Stimulated activated naive B cell treated with anti-CD40 and anti-IgM and Interleukin-4, amounts not matched to agents 10 μg/mL and 1 μg/mL and 100 μg/mL, for 72 hours (primary cell): ENCODE measurements around the gene FRMPD1.

Source experiments
- ATAC-seq, 2 donors: fragments of 150-1000 bp; cut with Tn5 transposase; replicated peaks; 2 replicates each; pipeline ENCODE4 v1.10.0; 2021; ENCODE audit warnings: moderate library complexity in 1 of 2
- DNase-seq: peaks from one replicate; pipeline ENCODE4 v3.0.0; 2021
- H3K27ac Mint-ChIP-seq: one replicate; pipeline ENCODE4 v1.8.0; 2022; ENCODE audit warnings: mild to moderate bottlenecking, mixed read lengths
- H3K27me3 Mint-ChIP-seq, 2 donors: one replicate each; pipeline ENCODE4 v1.8.0; 2022; ENCODE audit warnings: mixed read lengths in 2 of 2
- H3K36me3 Mint-ChIP-seq, 2 donors: one replicate each; pipeline ENCODE4 v1.8.0; 2022; ENCODE audit warnings: mixed read lengths in 2 of 2, mild to moderate bottlenecking in 1 of 2
- H3K4me1 Mint-ChIP-seq, 2 donors: one replicate each; pipeline ENCODE4 v1.8.0; 2022; ENCODE audit warnings: mixed read lengths in 2 of 2, mild to moderate bottlenecking in 1 of 2
- H3K4me3 Mint-ChIP-seq, 2 donors: one replicate each; pipeline ENCODE4 v1.8.0; 2022; ENCODE audit warnings: mild to moderate bottlenecking in 2 of 2, mixed read lengths in 2 of 2, moderate library complexity in 1 of 2
- H3K9me3 Mint-ChIP-seq, 2 donors: one replicate each; pipeline ENCODE4 v1.8.0; 2022; ENCODE audit warnings: mixed read lengths in 2 of 2, mild to moderate bottlenecking in 1 of 2

Gene FRMPD1

GRCh38 chr9:37679649-37680402 lies 29.1 kb downstream of the FRMPD1 start:
- no peak for ATAC-seq
- DNase-seq = no peak
- no peaks in the 10 kb centered on the region for H3K4me1 Mint-ChIP-seq
- H3K9me3 Mint-ChIP-seq = no peaks in the 10 kb centered on the region
- no peaks in the 10 kb centered on the region for H3K36me3 Mint-ChIP-seq
- H3K27me3 Mint-ChIP-seq = peaks cover 34 to 38% of the 10 kb centered on the region in 2 donors
- no peak overlapping the region for H3K4me3 Mint-ChIP-seq
- no peak overlapping the region for H3K27ac Mint-ChIP-seq

GRCh38 chr9:37682951-37683350 lies 32.2 kb downstream of the FRMPD1 start:
- no peak overlapping the region for H3K27ac Mint-ChIP-seq
- no peaks in the 10 kb centered on the region for H3K4me1 Mint-ChIP-seq
- no peaks in the 10 kb centered on the region for H3K9me3 Mint-ChIP-seq
- no peaks in the 10 kb centered on the region for H3K36me3 Mint-ChIP-seq
- DNase-seq (no peak), ATAC-seq (no peak)
- H3K4me3 Mint-ChIP-seq = no peak overlapping the region
- H3K27me3 Mint-ChIP-seq = peaks cover 30 to 40% of the 10 kb centered on the region in 2 donors

DNA sequence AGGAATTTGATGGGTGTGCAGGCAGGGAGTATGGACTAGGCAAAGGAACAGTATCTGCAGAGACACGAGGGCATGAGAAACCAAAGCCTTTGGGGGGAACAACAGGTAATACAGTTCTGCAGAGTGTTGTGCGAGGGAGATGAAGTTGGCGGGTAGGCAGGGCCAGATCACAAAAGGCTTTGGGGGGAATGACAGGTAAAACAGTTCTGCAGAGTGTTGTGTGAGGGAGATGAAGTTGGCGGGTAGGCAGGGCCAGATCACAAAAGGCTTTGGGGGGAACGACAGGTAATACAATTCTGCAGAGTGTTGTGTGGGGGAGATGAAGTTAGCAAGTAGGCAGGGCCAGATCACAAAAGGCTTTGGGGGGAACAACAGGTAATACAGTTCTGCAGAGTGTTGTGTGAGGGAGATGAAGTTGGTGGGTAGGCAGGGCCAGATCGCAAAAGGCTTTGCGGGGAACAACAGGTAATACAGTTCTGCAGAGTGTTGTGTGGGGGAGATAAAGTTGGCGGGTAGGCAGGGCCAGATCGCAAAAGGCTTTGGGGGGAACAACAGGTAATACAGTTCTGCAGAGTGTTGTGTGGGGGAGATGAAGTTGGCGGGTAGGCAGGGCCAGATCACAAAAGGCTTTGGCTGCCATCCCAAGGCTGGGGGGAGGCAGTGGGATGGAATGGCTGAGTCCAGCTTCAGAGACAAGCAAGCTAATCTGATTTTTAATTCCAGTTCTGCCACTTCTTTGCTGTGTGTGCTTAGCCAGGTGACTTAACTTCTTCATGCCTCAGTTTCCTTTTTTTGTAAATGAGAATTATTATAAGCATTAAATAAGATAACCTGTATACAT lies 33.0 kb downstream of the FRMPD1 start:
- Mint-ChIP-seq H3K4me3 (no peak overlapping the region), H3K27ac (no peak overlapping the region), H3K4me1 (no peaks in the 10 kb centered on the region), H3K27me3 (peaks cover 30 to 40% of the 10 kb centered on the region in 2 donors), H3K36me3 (no peaks in the 10 kb centered on the region), H3K9me3 (no peaks in the 10 kb centered on the region)
- DNase-seq (no peak), ATAC-seq (no peak)

DNA sequence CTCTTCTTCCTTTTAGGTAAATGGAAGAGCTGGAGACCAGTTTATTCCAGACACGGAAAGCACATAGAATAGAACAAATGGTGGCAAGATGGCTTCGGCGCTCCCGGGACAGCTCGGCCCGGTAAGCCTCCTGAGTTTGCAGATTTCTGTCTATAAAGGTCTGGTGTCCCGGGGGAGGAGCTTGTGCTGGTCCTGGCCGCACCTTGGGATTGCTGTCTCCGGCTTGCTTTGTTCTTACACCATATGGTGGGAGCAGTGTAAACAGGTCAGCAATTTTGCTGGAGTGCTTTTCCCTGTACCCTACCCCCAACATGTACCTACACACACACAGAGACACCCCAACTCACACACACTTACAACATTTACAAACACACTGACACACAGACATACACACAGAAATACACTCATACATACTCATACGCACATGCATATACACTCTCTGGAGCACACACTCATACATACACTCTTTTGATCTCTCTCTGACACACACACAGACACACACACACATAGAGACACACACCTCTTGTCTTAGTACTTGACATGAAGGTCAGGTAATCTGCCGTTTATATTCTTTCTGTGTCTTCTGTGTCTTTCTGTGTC lies 42.0 kb downstream of the FRMPD1 start:
- peaks cover 1 to 3% of the 10 kb centered on the region in 2 donors for H3K36me3 Mint-ChIP-seq
- ATAC-seq (no peak), DNase-seq (no peak)
- peaks cover 0 to 3% of the 10 kb centered on the region in 2 donors for H3K9me3 Mint-ChIP-seq
- peaks cover 11 to 19% of the 10 kb centered on the region in 2 donors for H3K4me1 Mint-ChIP-seq
- H3K4me3 Mint-ChIP-seq = no peak overlapping the region
- no peak overlapping the region for H3K27ac Mint-ChIP-seq
- H3K27me3 Mint-ChIP-seq = peaks cover 6 to 12% of the 10 kb centered on the region in 2 donors

DNA sequence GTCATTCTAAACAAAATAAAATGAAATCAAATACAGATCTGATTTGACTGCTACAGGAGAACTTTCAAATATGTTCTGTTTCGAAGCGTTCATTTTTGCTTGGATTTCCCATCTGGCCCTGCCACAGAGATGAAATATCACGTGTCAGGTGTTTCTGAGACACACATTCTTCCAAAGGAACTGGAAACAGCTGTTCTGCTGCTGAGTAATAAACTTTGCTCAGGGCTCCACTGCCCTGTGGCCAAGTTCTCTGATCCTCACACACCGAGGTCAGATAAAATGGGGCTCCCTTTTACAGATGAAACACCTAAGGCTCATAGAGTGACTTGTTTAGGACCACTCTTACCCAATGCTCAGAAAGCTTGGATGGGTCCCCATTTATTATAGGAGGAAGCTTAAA lies 42.5 kb downstream of the FRMPD1 start:
- DNase-seq (no peak), ATAC-seq (no peak)
- Mint-ChIP-seq H3K4me1 (peaks cover 11 to 19% of the 10 kb centered on the region in 2 donors), H3K27ac (no peak overlapping the region), H3K27me3 (peaks cover 6 to 12% of the 10 kb centered on the region in 2 donors), H3K36me3 (peaks cover 1 to 3% of the 10 kb centered on the region in 2 donors), H3K9me3 (peaks cover 0 to 3% of the 10 kb centered on the region in 2 donors), H3K4me3 (no peak overlapping the region)

- Mint-ChIP-seq H3K4me3 (no peak overlapping the region), H3K27ac (no peak overlapping the region), H3K27me3 (peaks cover 6 to 9% of the 10 kb centered on the region in 2 donors), H3K9me3 (peaks cover 0 to 3% of the 10 kb centered on the region in 2 donors), H3K4me1 (peaks cover 11 to 19% of the 10 kb centered on the region in 2 donors), H3K36me3 (peaks cover 1 to 3% of the 10 kb centered on the region in 2 donors)
- DNase-seq (no peak), ATAC-seq (peak; percentile 46 to 57)
Measured at GRCh38 chr9:37694355-37694754, 43.6 kb downstream of the FRMPD1 start.

DNA sequence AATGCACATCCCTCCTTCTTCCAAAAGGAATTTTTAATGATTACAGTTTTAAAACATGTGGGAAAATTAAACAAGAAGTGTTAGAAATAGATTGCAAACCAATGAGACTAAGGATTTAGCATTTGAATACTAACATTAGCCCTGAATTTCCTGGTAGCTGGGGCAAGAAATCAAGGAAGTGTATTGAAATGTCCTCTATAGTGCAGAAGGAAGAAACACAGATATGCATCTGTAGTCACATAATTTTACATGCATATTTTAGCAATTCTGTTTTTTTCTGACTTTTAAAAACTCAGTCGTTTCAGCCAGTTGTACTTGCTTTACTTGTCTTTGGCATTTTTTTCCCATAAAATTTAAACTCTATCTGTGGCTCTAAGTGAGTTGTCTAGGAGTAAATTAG lies 45.8 kb downstream of the FRMPD1 start:
- Mint-ChIP-seq H3K27me3 (peaks cover 6 to 7% of the 10 kb centered on the region in 2 donors), H3K4me3 (no peak overlapping the region), H3K36me3 (peaks cover 1 to 3% of the 10 kb centered on the region in 2 donors), H3K27ac (no peak overlapping the region), H3K4me1 (peaks cover 11 to 19% of the 10 kb centered on the region in 2 donors), H3K9me3 (peaks cover 0 to 3% of the 10 kb centered on the region in 2 donors)
- ATAC-seq (no peak), DNase-seq (no peak)

DNA sequence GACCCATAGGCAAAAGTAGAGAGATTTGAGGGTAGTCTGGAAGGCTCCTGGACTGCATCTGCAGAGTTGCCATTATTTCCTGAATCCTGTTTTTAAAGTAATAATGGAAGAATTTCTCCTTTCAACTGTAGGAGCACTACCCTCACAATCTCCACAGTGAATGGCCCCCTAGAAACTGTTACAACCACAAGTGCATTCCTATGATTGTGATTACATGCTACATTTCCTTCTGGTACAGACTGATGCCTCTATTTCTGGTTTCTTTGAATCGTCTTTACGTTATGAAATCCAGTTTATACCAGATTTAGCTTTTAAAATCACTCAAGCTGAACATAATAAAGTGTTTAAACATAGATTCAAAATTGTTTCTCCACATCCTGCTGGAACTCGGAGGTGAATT lies 49.4 kb downstream of the FRMPD1 start:
- H3K4me1 Mint-ChIP-seq = peaks cover 2 to 6% of the 10 kb centered on the region in 2 donors
- no peak for DNase-seq
- no peak overlapping the region for H3K4me3 Mint-ChIP-seq
- no peak overlapping the region for H3K27ac Mint-ChIP-seq
- peaks cover 0 to 3% of the 10 kb centered on the region in 2 donors for H3K36me3 Mint-ChIP-seq
- no peak for ATAC-seq
- peaks cover 3 to 6% of the 10 kb centered on the region in 2 donors for H3K27me3 Mint-ChIP-seq
- H3K9me3 Mint-ChIP-seq = peaks cover 0 to 3% of the 10 kb centered on the region in 2 donors

DNA sequence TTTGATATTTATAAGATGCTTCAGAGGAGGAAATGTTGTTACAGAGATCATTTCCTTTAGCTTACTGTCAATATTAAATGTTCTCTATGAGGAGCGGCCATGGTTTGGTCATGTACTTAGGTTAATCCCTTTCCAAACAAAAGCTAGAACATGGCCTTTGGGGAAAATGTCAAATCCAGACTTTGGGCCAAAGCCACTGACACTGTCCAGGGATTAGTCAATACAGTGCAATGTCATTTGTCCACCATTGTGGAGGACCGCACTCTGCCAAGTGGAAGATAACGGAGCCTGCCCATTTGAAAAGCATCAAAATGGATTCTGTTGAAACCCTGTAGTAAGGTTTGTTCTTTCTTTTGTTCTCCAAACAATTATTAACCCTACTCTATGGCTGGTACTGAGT lies 50.1 kb downstream of the FRMPD1 start:
- peaks cover 0 to under 1% of the 10 kb centered on the region in 2 donors for H3K27me3 Mint-ChIP-seq
- DNase-seq (no peak), ATAC-seq (no peak)
- peaks cover 0 to 2% of the 10 kb centered on the region in 2 donors for H3K4me1 Mint-ChIP-seq
- H3K4me3 Mint-ChIP-seq = no peak overlapping the region
- no peaks in the 10 kb centered on the region for H3K9me3 Mint-ChIP-seq
- H3K27ac Mint-ChIP-seq = no peak overlapping the region
- no peaks in the 10 kb centered on the region for H3K36me3 Mint-ChIP-seq

DNA sequence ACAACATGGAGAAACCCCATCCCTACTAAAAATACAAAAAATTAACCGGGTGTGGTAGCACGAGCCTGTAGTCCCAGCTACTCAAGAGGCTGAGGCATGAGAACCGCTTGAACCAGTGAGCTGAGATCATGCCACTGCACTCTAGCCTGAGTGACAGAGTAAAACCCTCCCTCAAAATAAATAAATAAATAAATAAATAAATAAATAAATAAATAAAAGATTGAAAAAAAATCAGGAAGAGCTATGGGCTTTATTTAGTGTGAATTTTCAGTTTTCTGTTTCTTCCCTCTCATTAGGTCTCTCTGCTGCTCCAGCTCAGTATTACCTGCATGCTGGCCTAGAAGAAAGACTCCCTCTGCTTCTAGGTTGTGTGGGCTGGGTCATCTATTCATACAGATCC lies 55.0 kb downstream of the FRMPD1 start:
- no peak for ATAC-seq
- DNase-seq = no peak
- peaks cover 0 to 3% of the 10 kb centered on the region in 2 donors for H3K27me3 Mint-ChIP-seq
- no peak overlapping the region for H3K4me3 Mint-ChIP-seq
- no peaks in the 10 kb centered on the region for H3K9me3 Mint-ChIP-seq
- no peak overlapping the region for H3K27ac Mint-ChIP-seq
- H3K36me3 Mint-ChIP-seq = no peaks in the 10 kb centered on the region
- H3K4me1 Mint-ChIP-seq = peaks cover 4 to 7% of the 10 kb centered on the region in 2 donors

- no peak for ATAC-seq
- peaks cover 4 to 7% of the 10 kb centered on the region in 2 donors for H3K4me1 Mint-ChIP-seq
- H3K9me3 Mint-ChIP-seq = no peaks in the 10 kb centered on the region
- DNase-seq = no peak
- peaks cover 0 to 3% of the 10 kb centered on the region in 2 donors for H3K27me3 Mint-ChIP-seq
- H3K27ac Mint-ChIP-seq = no peak overlapping the region
- no peaks in the 10 kb centered on the region for H3K36me3 Mint-ChIP-seq
- no peak overlapping the region for H3K4me3 Mint-ChIP-seq
Measured at GRCh38 chr9:37706290-37706689, 55.5 kb downstream of the FRMPD1 start.

GRCh38 chr9:37707748-37708147 lies 57.0 kb downstream of the FRMPD1 start:
- H3K36me3 Mint-ChIP-seq = no peaks in the 10 kb centered on the region

DNA sequence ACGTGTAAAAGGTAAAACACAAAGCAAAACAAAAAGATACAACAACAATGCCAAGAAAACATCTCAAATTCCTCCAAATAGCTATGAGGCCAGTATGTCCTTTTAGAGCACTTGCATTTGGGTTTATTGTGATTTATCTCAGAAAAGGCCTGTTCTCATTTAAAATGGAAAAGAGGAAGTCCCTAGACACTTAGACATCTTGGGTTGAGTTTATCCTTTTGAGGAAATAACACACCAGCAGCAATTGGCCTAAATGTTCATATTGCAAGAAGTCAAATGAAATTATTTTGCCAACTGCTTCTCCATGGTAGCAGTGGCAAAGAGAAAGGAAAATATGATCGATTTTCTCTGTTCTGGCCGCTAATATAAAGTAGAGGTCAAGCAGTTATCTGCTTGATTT lies 59.3 kb downstream of the FRMPD1 start:
- no peak for DNase-seq
- H3K9me3 Mint-ChIP-seq = no peaks in the 10 kb centered on the region
- H3K4me1 Mint-ChIP-seq = peaks cover 4 to 7% of the 10 kb centered on the region in 2 donors
- peaks cover 0 to 3% of the 10 kb centered on the region in 2 donors for H3K27me3 Mint-ChIP-seq
- no peak overlapping the region for H3K27ac Mint-ChIP-seq
- no peak for ATAC-seq
- no peak overlapping the region for H3K4me3 Mint-ChIP-seq
- no peaks in the 10 kb centered on the region for H3K36me3 Mint-ChIP-seq

More at GRCh38 chr9:37707748-37708147, 57.0 kb downstream of the FRMPD1 start:
- Mint-ChIP-seq H3K27ac (no peak overlapping the region), H3K4me3 (no peak overlapping the region), H3K9me3 (no peaks in the 10 kb centered on the region), H3K4me1 (peaks cover 4 to 7% of the 10 kb centered on the region in 2 donors), H3K27me3 (peaks cover 0 to 3% of the 10 kb centered on the region in 2 donors)
- no peak for DNase-seq
- ATAC-seq = no peak

DNA sequence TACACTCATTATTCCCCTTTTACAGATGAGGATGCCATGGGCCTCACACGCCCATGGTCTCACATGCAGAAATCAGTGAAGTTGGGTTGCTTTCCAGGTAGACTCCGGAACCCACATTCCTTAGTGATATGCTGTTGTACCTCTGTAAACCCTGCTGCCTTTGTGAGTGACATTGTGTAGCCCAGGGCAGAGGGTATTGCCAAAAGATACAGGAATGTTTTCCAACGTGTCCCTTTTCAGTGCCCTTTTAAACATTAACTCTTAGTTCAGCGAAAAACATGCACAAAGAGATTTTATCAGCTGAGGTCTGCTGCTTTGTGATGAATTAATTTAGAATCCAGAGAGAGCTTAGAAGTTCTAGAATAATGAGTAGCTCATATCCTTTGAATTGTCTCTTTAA lies 64.5 kb downstream of the FRMPD1 start:
- no peaks in the 10 kb centered on the region for H3K9me3 Mint-ChIP-seq
- H3K27ac Mint-ChIP-seq = no peak overlapping the region
- H3K27me3 Mint-ChIP-seq = no peaks in the 10 kb centered on the region
- no peak for DNase-seq
- no peak overlapping the region for H3K4me3 Mint-ChIP-seq
- H3K36me3 Mint-ChIP-seq = no peaks in the 10 kb centered on the region
- peaks cover 0 to 5% of the 10 kb centered on the region in 2 donors for H3K4me1 Mint-ChIP-seq
- no peak for ATAC-seq
